ENCODE measurements around the gene POPDC2. TPM values are rescaled to one million over a fixed set of nuclear protein-coding genes. Genes with fewer than 3 reads are reported as not detected.

Gene POPDC2
- total RNA-seq, 1 donor from 2014 or later: not detected

GRCh38 chr3:119647843-119648575, 12.4 kb downstream of the POPDC2 start:
- H3K4me3 ChIP-seq (ENCODE audit: low read depth, low read length): no peak overlapping the region
- H3K27me3 ChIP-seq (ENCODE audit: control insufficient read depth, insufficient read depth, low read length): no peaks in the 10 kb centered on the region
- no peak for TF ChIP-seq CTCF (IDR thresholded peaks at IDR 0.05; ENCODE audit: insufficient read depth, low read length, severe bottlenecking)
- no peaks in the 10 kb centered on the region for H3K36me3 ChIP-seq (ENCODE audit: control insufficient read depth, insufficient read depth, low read length)
- FAIRE-seq: no peak
- no peak for DNase-seq (ENCODE audit: low read depth)

- no peak for TF ChIP-seq CTCF (IDR thresholded peaks at IDR 0.05; ENCODE audit: insufficient read depth, low read length, severe bottlenecking)
- H3K4me3 ChIP-seq (ENCODE audit: low read depth, low read length): no peak overlapping the region
- H3K36me3 ChIP-seq (ENCODE audit: control insufficient read depth, insufficient read depth, low read length): no peaks in the 10 kb centered on the region
- FAIRE-seq: no peak
- no peak for DNase-seq (ENCODE audit: low read depth)
- H3K27me3 ChIP-seq (ENCODE audit: control insufficient read depth, insufficient read depth, low read length): no peaks in the 10 kb centered on the region
Observed at GRCh38 chr3:119647171-119647570, 13.2 kb downstream of the POPDC2 start.

DNA sequence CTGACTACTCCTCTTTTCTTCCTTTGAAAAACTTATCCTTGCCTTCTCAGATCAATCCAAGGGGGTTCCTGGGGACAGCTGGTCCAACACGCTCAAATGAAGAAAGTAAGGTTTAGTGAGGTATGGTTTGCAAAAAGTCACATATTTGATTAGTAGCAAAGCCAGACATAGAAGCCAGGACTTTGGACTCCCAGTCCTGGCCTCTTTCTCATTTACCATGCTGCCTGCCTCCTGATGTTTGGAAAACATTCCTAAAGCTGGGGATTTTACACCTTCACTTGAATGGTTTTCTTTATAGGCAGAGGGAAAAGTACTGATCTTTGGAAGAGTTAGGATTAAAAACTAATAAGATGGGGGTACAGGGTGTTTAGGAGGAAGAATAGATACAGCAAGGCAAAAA, 14.6 kb downstream of the POPDC2 start:
- FAIRE-seq (no peak), DNase-seq (ENCODE audit: low read depth) (no peak)
- no peak for TF ChIP-seq CTCF (IDR thresholded peaks at IDR 0.05; ENCODE audit: insufficient read depth, low read length, severe bottlenecking)
- Histone ChIP-seq H3K27me3 (ENCODE audit: control insufficient read depth, insufficient read depth, low read length) (no peaks in the 10 kb centered on the region), H3K4me3 (ENCODE audit: low read depth, low read length) (no peak overlapping the region), H3K36me3 (ENCODE audit: control insufficient read depth, insufficient read depth, low read length) (no peaks in the 10 kb centered on the region)

- TF ChIP-seq CTCF (IDR thresholded peaks at IDR 0.05; ENCODE audit: insufficient read depth, low read length, severe bottlenecking): no peak
- Histone ChIP-seq H3K4me3 (ENCODE audit: low read depth, low read length) (no peak overlapping the region), H3K36me3 (ENCODE audit: control insufficient read depth, insufficient read depth, low read length) (no peaks in the 10 kb centered on the region), H3K27me3 (ENCODE audit: control insufficient read depth, insufficient read depth, low read length) (no peaks in the 10 kb centered on the region)
- DNase-seq (ENCODE audit: low read depth) (no peak), FAIRE-seq (no peak)
Observed at GRCh38 chr3:119644481-119644880, 15.9 kb downstream of the POPDC2 start.

- TF ChIP-seq CTCF (IDR thresholded peaks at IDR 0.05; ENCODE audit: insufficient read depth, low read length, severe bottlenecking): no peak
- FAIRE-seq (peak; percentile 62), DNase-seq (ENCODE audit: low read depth) (peak; percentile 87)
- no peaks in the 10 kb centered on the region for H3K36me3 ChIP-seq (ENCODE audit: control insufficient read depth, insufficient read depth, low read length)
- H3K27me3 ChIP-seq (ENCODE audit: control insufficient read depth, insufficient read depth, low read length): no peaks in the 10 kb centered on the region
- no peak overlapping the region for H3K4me3 ChIP-seq (ENCODE audit: low read depth, low read length)
Observed at GRCh38 chr3:119643528-119643927, 16.9 kb downstream of the POPDC2 start.

All from bronchial epithelial cell (primary cell).